Measurements from ENCODE around the gene FPGT. TPM values are rescaled to one million over a fixed set of nuclear protein-coding genes. Genes with fewer than 3 reads are reported as not detected.

The FPGT gene
- total and polyA plus RNA-seq, 2 of the 4 experiments (the other 2 are of a cell fraction), result 9.4 to 13.3 TPM

GRCh38 chr1:74247881-74248528, 50.0 kb downstream of the FPGT start:
- dilution Hi-C loops (cut with HindIII; ENCODE audit: low sequenced_read_pairs, unreplicated experiment) (no loop called here), in situ Hi-C loops (cut with MboI; ENCODE audit: low sequenced_read_pairs) (no loop called here), intact Hi-C loops (cut with micrococcal nuclease) (no loop called here)
- WGBS, 2 experiments (ENCODE audit: extremely low coverage in 2 of 2, insufficient read length in 1 of 2), result 82% methylated on average over 3 of the region's 22 CpGs; no CpG with 5 or more reads in 1 of the 2 experiments
- H3K4me3 ChIP-seq (ENCODE audit: insufficient read depth, low read depth, low read length), result no peak overlapping the region
- no peak overlapping the region for H2BK5ac ChIP-seq (ENCODE audit: low read depth, low read length, poor library complexity, severe bottlenecking)
- H4K5ac ChIP-seq (ENCODE audit: low read depth, low read length), result no peak overlapping the region
- ATAC-seq (ENCODE audit: low read depth) (no peak), DNase-seq (no peak)
- H4K91ac ChIP-seq (ENCODE audit: insufficient read depth, low read depth, low read length), result no peak overlapping the region
- no peak overlapping the region for H3K23ac ChIP-seq (ENCODE audit: low read depth, low read length)
- no peak overlapping the region for H3K27ac ChIP-seq (ENCODE audit: insufficient read depth, low read length)
- ChIA-PET CTCF (no interaction called here), POLR2A (ENCODE audit: unreplicated experiment) (no interaction called here)
- H2BK15ac ChIP-seq (ENCODE audit: low read depth, low read length), result no peak overlapping the region
- no peak overlapping the region for H2BK20ac ChIP-seq (ENCODE audit: low read depth, low read length)
- H3K56ac ChIP-seq (ENCODE audit: extremely low read depth, insufficient read depth, low read length), result no peak overlapping the region
- H3K9ac ChIP-seq (ENCODE audit: low read depth, low read length), result no peak overlapping the region
- peaks cover 2% of the 10 kb centered on the region; the same call in 1 of the 2 replicates for H3K4me1 ChIP-seq (ENCODE audit: control insufficient read depth, insufficient read depth, low read length)
- no peak overlapping the region for H3K4ac ChIP-seq (ENCODE audit: low read depth, low read length)
- no peak overlapping the region for H2AFZ ChIP-seq (replicated peaks; ENCODE audit: low read length, poor library complexity)
- H4K20me1 ChIP-seq (ENCODE audit: insufficient read depth, low read length), result no peaks in the 10 kb centered on the region
- no peak overlapping the region for H3K14ac ChIP-seq (replicated peaks; ENCODE audit: low read depth, low read length)
- no peaks in the 10 kb centered on the region for H3K79me1 ChIP-seq (ENCODE audit: low read depth in 1 of 2, low read length in 2 of 2)
- no peak for TF ChIP-seq BHLHE40 (IDR thresholded peaks at IDR 0.05; ENCODE audit: low read depth, low read length)
- TF ChIP-seq CEBPB (IDR thresholded peaks at IDR 0.05; ENCODE audit: low read depth, low read length), result no peak
- TF ChIP-seq MAZ (IDR thresholded peaks at IDR 0.05; ENCODE audit: borderline replicate concordance, low read depth, low read length), result no peak
- no peak for TF ChIP-seq ELK1 (IDR thresholded peaks at IDR 0.05; ENCODE audit: borderline replicate concordance, low read depth, low read length)
- TF ChIP-seq RCOR1 (IDR thresholded peaks at IDR 0.05; ENCODE audit: insufficient replicate concordance, low read length), result no peak
- no peak for TF ChIP-seq CTCF (conservative IDR thresholded peaks at IDR 0.05; ENCODE audit: low read depth, low read length)
- TF ChIP-seq CHD1 (IDR thresholded peaks at IDR 0.05; ENCODE audit: low read depth, low read length), result no peak
- no peak for TF ChIP-seq MXI1 (IDR thresholded peaks at IDR 0.05; ENCODE audit: borderline replicate concordance, low read depth, low read length)
- no peak for TF ChIP-seq MAFK (IDR thresholded peaks at IDR 0.05; ENCODE audit: low read depth, low read length)
- TF ChIP-seq FOS (IDR thresholded peaks at IDR 0.05; ENCODE audit: low read depth, low read length), result no peak
- no peak for TF ChIP-seq USF2 (IDR thresholded peaks at IDR 0.05; ENCODE audit: low read depth, low read length)
- no peak for TF ChIP-seq RAD21 (IDR thresholded peaks at IDR 0.05; ENCODE audit: low read length)
- TF ChIP-seq SMC3 (IDR thresholded peaks at IDR 0.05; ENCODE audit: low read depth, low read length), result no peak
- TF ChIP-seq POLR2A (IDR thresholded peaks at IDR 0.05; ENCODE audit: low read depth, low read length), result no peak
- no peak for TF ChIP-seq RFX5 (IDR thresholded peaks at IDR 0.05; ENCODE audit: low read depth, low read length)
- TF ChIP-seq NFE2L2 (IDR thresholded peaks at IDR 0.05; ENCODE audit: low read depth, low read length), result no peak
- no peak overlapping the region for H3K18ac ChIP-seq (ENCODE audit: low read depth, low read length)
- H2AK9ac ChIP-seq (replicated peaks; ENCODE audit: low read depth, low read length, poor library complexity), result no peak overlapping the region
- H3K27me3 ChIP-seq (ENCODE audit: control insufficient read depth, insufficient read depth, low read length), result no peaks in the 10 kb centered on the region
- H2BK120ac ChIP-seq (ENCODE audit: low read depth, low read length), result no peak overlapping the region
- H2AK5ac ChIP-seq (ENCODE audit: low read depth, low read length), result no peak overlapping the region
- no TSS peak for BruUV-seq (replicated peaks)
- peaks cover 3% of the 10 kb centered on the region; the same call in 1 of the 2 replicates for H3K9me3 ChIP-seq (ENCODE audit: control insufficient read depth, insufficient read depth, low read length)
- no peaks in the 10 kb centered on the region for H3K36me3 ChIP-seq (ENCODE audit: control insufficient read depth, insufficient read depth, low read length)
- H4K8ac ChIP-seq (ENCODE audit: low read depth in 2 of 2, low read length in 2 of 2), result no peak overlapping the region
- H3K9me1 ChIP-seq (ENCODE audit: insufficient read depth, low read length), result no peaks in the 10 kb centered on the region
- no peak overlapping the region for H3K4me2 ChIP-seq (ENCODE audit: low read depth, low read length)
